ENCODE data around the gene HELB. TPM values are rescaled to one million over a fixed set of nuclear protein-coding genes. Genes with fewer than 3 reads are reported as not detected.

HELB gene
- total and polyA plus RNA-seq, 2 donors (not counting 3 experiments of a cell fraction or from before 2014, with no cell fraction given), result 0.75 to 4.0 TPM

DNA sequence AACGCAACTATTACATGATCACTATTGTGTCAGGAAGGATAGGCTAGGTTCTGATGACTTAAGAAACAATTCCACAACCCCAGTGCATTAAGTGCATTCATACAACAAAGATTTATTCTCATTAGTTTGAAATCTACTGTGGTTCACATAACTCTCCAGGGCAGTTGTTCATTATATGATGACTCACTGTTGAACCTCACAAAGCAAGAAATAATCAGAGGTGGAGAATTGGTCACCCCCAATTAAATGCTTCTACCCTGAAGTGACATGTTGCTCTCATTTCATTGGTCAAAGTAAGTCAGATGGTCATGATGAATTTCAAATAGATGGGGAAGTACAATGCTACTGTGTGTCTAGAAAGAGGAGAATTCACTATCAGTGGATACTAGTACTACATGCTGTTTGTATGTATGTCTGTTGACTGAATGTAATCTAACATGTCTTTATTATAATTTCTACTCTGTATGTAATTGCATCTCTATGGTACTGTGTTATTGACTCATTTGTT is 6.1 kb upstream of the HELB start:
- Histone ChIP-seq H2AFZ (ENCODE audit: low read depth, low read length) (no peak overlapping the region), H3K27ac (ENCODE audit: insufficient read depth, low read depth, low read length) (no peak overlapping the region), H3K9ac (replicated peaks; ENCODE audit: extremely low read depth, insufficient read depth, low read length) (no peak overlapping the region), H3K79me2 (ENCODE audit: control insufficient read depth, insufficient read depth, low read length) (no peaks in the 10 kb centered on the region), H3K9me3 (replicated peaks; ENCODE audit: control insufficient read depth, insufficient read depth, low read length) (no peaks in the 10 kb centered on the region), H4K20me1 (replicated peaks; ENCODE audit: control insufficient read depth, extremely low read depth, insufficient read depth, low read length) (no peaks in the 10 kb centered on the region), H3K4me1 (ENCODE audit: control insufficient read depth, extremely low read depth, insufficient read depth, low read length) (no peaks in the 10 kb centered on the region), H3K27me3 (ENCODE audit: control insufficient read depth in 2 of 2, insufficient read depth in 2 of 2, low read length in 2 of 2) (peaks cover 23 to 36% of the 10 kb centered on the region in 2 experiments), H3K4me3 (replicated peaks in 1 of 3; ENCODE audit: insufficient read depth in 1 of 3, low read depth in 1 of 3, low read length in 3 of 3) (no peak overlapping the region), H3K4me2 (ENCODE audit: insufficient read depth, low read length) (no peak overlapping the region), H3K36me3 (ENCODE audit: control insufficient read depth in 2 of 2, extremely low read depth in 1 of 2, insufficient read depth in 2 of 2, low read length in 2 of 2) (no peaks in the 10 kb centered on the region), H3K9me1 (replicated peaks; ENCODE audit: control insufficient read depth, extremely low read depth, insufficient read depth, low read length) (no peaks in the 10 kb centered on the region)
- ChIA-PET POLR2A (no interaction called here), CTCF (no interaction called here)
- TF ChIP-seq EZH2 (IDR thresholded peaks at IDR 0.05; ENCODE audit: borderline replicate concordance, low read depth, low read length, severe bottlenecking) (no peak), FOS (IDR thresholded peaks at IDR 0.05; ENCODE audit: borderline replicate concordance, insufficient read depth, low read length) (no peak), MYC (IDR thresholded peaks at IDR 0.05; ENCODE audit: low read depth, low read length) (no peak), POLR2A (IDR thresholded peaks at IDR 0.05; ENCODE audit: low read depth, low read length) (no peak), POLR2AphosphoS5 (IDR thresholded peaks at IDR 0.05; ENCODE audit: insufficient read depth, low read depth, low read length) (no peak), GATA2 (IDR thresholded peaks at IDR 0.05; ENCODE audit: insufficient read depth, insufficient read length, low read depth, low read length) (no peak), JUN (IDR thresholded peaks at IDR 0.05; ENCODE audit: borderline replicate concordance, insufficient read depth, insufficient read length, low read depth) (no peak), MAX (IDR thresholded peaks at IDR 0.05; ENCODE audit: insufficient read depth, insufficient read length) (no peak)
- TF ChIP-seq, protein P1, sequence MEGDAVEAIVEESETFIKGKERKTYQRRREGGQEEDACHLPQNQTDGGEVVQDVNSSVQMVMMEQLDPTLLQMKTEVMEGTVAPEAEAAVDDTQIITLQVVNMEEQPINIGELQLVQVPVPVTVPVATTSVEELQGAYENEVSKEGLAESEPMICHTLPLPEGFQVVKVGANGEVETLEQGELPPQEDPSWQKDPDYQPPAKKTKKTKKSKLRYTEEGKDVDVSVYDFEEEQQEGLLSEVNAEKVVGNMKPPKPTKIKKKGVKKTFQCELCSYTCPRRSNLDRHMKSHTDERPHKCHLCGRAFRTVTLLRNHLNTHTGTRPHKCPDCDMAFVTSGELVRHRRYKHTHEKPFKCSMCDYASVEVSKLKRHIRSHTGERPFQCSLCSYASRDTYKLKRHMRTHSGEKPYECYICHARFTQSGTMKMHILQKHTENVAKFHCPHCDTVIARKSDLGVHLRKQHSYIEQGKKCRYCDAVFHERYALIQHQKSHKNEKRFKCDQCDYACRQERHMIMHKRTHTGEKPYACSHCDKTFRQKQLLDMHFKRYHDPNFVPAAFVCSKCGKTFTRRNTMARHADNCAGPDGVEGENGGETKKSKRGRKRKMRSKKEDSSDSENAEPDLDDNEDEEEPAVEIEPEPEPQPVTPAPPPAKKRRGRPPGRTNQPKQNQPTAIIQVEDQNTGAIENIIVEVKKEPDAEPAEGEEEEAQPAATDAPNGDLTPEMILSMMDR (IDR thresholded peaks at IDR 0.05; ENCODE audit: extremely low read depth in 1 of 2, insufficient read depth in 1 of 2, low read depth in 1 of 2, low read length in 2 of 2), result no peak
- no TSS peak for BruUV-seq (replicated peaks)
- intact Hi-C loops (cut with micrococcal nuclease) (no loop called here), dilution Hi-C loops (cut with MboI; ENCODE audit: extremely low pct_ligation_motif_present, low sequenced_read_pairs) (no loop called here)
- FAIRE-seq (no peak), DNase-seq (ENCODE audit: low read depth, low spot score) (no peak)
